ES-I3 (cell line): ENCODE results near the gene FMN1.
"Not testable (repeated sequence)": the region's sequence is repeated elsewhere in the genome, so short reads cannot be mapped to it uniquely, and the experiment has no call there.

Experiments
- H3K36me3 ChIP-seq: 2 replicates; pipeline ENCODE4 v1.6.1; 2013; ENCODE audit warnings: mild to moderate bottlenecking, low read length, control low read depth, moderate library complexity; ENCODE audit not compliant: insufficient read depth
- H3K4me1 ChIP-seq: 2 replicates; pipeline ENCODE4 v1.6.1; 2013; ENCODE audit warnings: mild to moderate bottlenecking, control low read depth, low read length; ENCODE audit not compliant: insufficient read depth
- H3K9ac ChIP-seq: 2 replicates; pipeline ENCODE4 v1.6.1; 2013; ENCODE audit warnings: low read depth, mild to moderate bottlenecking, low read length, moderate library complexity
- H3K9me3 ChIP-seq: 2 replicates; pipeline ENCODE4 v1.6.1; 2013; ENCODE audit warnings: mild to moderate bottlenecking, low read length, moderate library complexity; ENCODE audit not compliant: control insufficient read depth, insufficient read depth

Gene FMN1

DNA sequence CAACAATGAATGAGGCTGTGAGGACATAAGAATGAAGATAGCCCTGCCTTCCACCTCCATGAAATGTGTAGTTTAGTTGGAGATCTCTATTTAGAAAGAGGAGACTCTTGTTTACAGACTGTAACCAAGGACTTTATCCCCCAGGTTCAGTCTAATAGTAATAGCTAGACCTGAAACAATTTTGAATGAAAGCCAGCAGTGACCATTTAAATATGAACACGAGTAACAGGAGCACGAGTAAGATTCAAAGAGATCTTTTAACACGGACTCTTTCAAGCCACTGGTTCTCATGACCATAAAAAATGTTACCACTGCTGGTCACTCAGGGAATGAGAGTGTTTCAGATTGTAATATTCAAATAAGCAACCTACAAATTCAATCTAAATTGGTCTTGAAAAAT is 123.1 kb downstream of the FMN1 start:
- Histone ChIP-seq H3K9me3 (no peaks in the 10 kb centered on the region), H3K9ac (no peak overlapping the region), H3K36me3 (no peaks in the 10 kb centered on the region)

GRCh38 chr15:33069903-33070302 is 124.6 kb downstream of the FMN1 start:
- H3K4me1 ChIP-seq: peaks cover 27% of the 10 kb centered on the region
- not testable (repeated sequence) for H3K36me3 ChIP-seq, H3K9me3 ChIP-seq, H3K9ac ChIP-seq

More for the DNA sequence above, 123.1 kb downstream of the FMN1 start:
- peaks cover 26% of the 10 kb centered on the region for H3K4me1 ChIP-seq

DNA sequence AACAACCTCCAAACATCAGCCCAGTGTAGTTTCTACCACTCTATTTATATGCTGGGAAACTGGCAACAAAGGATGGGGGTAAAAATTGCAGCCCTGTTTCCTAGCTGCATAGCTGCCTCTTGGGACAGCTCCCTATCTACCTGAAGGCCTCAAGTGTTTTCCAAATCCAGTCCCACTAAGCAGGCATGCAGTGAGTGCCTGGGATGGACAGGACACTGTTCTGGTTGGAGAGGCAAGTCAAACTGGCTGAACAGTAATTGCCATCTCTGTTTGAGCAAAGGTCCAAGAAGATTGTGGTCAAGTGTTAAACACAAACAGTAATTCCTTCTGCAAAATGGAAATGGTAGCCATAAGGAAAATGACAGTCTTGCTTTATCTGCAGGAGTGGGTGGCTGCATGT is 125.4 kb downstream of the FMN1 start:
- Histone ChIP-seq H3K9me3 (no peaks in the 10 kb centered on the region), H3K36me3 (no peaks in the 10 kb centered on the region), H3K9ac (no peak overlapping the region), H3K4me1 (peaks cover 27% of the 10 kb centered on the region)

GRCh38 chr15:33068511-33068990 is 126.0 kb downstream of the FMN1 start:
- no peaks in the 10 kb centered on the region for H3K36me3 ChIP-seq
- peaks cover 27% of the 10 kb centered on the region for H3K4me1 ChIP-seq
- H3K9me3 ChIP-seq: no peaks in the 10 kb centered on the region
- H3K9ac ChIP-seq: peak overlapping the region; percentile 42; the same call in 1 of the 2 replicates

DNA sequence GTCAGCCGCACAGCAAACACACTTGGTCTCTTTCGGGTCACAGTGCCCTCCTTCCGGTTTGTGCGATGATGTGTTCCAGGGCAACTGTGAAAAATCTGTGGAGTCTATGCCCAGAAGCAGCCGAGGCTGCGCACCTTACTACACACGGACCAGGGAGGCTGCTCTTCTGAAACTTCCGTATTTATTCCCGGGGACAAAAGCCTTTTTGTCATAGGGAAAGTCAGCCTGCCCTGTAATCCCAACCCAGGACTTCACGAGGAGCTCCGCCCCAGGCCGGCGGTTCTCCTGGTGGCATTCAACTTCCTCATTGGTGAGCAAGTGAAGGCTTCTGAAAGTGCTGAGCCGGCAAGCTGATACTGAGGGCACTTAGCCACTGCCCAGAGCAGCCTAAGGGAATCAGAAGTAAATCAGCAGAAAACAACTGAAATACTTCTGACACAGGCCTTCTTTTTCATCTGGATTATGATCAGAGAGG is 126.5 kb downstream of the FMN1 start:
- no peaks in the 10 kb centered on the region for H3K36me3 ChIP-seq
- peak overlapping the region; percentile 42 for H3K9ac ChIP-seq
- H3K9me3 ChIP-seq: no peaks in the 10 kb centered on the region
- peaks cover 27% of the 10 kb centered on the region for H3K4me1 ChIP-seq

DNA sequence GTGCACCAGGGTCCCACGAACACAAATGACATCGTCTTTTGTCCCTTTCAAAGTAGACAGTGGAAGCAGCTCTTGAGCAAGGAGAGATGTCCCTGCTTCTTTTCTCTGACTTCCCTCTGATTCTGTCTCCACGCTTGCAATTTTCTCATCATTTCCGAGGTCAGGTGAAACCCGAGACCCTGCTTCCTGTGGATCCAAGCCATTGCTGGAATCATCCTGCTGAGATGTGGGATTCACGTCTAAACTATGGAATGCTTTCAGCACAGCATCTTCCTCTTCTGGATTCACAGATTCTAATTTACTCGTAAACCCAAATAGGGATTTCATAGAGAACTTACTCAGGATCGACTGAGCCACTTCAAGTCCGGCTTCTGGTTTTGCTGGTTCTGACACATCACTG is 127.1 kb downstream of the FMN1 start:
- Histone ChIP-seq H3K36me3 (no peaks in the 10 kb centered on the region), H3K9me3 (no peaks in the 10 kb centered on the region), H3K4me1 (peaks cover 27% of the 10 kb centered on the region), H3K9ac (peak overlapping the region; percentile 42; the same call in 1 of the 2 replicates)

DNA sequence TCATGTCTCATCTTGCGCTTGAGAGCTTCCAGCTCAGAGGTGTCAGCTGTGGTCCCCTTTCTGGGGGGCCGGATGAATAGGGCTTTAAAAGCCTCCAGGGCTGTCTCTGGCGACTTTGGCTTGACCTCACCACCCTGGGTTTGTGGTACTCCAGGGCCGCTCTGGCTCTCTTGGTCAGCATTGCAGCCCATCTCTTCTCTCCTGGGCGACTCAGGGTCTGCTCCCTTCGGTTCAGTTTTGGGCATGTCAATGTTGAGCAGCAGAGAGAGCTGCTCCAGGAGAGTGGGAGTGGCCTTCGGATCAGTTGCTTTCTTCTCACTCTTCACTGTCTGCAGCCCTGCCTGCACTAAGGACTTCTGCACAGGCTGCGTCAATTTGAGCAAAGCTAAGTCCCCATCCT is 127.9 kb downstream of the FMN1 start:
- Histone ChIP-seq H3K36me3 (no peaks in the 10 kb centered on the region), H3K9me3 (no peaks in the 10 kb centered on the region), H3K9ac (no peak overlapping the region), H3K4me1 (peaks cover 27% of the 10 kb centered on the region)

DNA sequence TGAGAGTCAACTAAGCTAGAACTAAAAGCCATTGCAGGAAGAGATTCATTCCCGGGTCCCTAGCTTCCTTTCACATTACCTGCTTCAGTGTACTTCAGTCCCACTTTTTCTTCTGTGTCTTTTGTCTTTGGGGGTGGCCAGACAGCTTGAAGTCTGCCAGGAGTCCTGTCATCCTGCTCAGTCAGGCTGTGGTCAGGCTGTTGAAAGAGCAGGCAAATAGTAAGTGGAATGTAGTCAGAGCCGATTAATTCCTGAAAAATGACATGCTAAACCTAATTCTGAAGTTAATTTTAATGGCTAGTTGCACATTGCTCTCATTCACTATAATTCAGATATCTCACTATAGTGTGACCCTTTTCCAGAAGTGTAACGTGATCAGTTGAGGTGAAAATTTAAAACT is 129.6 kb downstream of the FMN1 start:
- peaks cover 27% of the 10 kb centered on the region for H3K4me1 ChIP-seq
- H3K9me3 ChIP-seq: no peaks in the 10 kb centered on the region
- no peak overlapping the region for H3K9ac ChIP-seq

DNA sequence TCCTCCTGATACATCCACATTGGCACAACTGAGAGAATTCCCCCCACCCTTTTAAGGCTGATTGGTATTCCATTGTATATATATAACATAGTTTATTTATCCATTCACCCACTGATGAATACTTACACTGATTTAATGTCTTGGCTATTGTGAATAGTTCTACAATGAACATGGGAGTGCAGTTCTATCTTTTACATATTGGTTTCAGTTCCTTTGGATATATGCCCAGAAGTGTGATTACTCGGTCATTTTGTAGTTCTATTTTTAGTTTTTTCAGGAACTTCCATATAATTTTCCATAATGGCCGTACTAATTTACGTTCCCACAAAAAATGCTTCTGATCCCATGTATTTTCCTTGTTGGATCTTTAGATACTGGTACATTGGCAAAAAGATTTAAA is 135.3 kb downstream of the FMN1 start:
- Histone ChIP-seq H3K9ac (no peak overlapping the region), H3K36me3 (no peaks in the 10 kb centered on the region), H3K4me1 (no peaks in the 10 kb centered on the region), H3K9me3 (no peaks in the 10 kb centered on the region)

More for the DNA sequence above, 129.6 kb downstream of the FMN1 start:
- no peaks in the 10 kb centered on the region for H3K36me3 ChIP-seq

GRCh38 chr15:33057845-33058244 is 136.7 kb downstream of the FMN1 start:
- peaks cover 6% of the 10 kb centered on the region; the same call in 1 of the 2 replicates for H3K9me3 ChIP-seq
- H3K4me1 ChIP-seq: no peaks in the 10 kb centered on the region
- H3K9ac ChIP-seq: no peak overlapping the region
- H3K36me3 ChIP-seq: no peaks in the 10 kb centered on the region

DNA sequence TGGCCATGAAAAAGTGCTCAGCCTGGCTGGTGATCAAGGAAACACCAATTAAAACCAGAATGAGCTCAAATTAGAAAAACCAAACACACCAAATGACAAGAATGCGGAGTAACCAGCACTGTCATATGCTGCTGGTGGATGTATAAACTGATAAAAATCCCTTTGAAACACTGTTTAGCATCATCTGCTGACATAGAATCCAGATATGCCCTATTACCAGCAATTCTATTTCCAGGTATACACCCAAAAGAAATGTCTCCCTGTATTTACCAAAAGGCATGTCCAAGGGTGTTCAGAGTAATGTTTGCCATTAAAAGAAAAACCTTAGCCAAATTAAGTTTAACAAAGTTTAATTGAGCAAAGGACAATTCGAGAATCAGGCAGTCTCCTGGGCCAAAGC is 138.6 kb downstream of the FMN1 start:
- Histone ChIP-seq H3K9ac (no peak overlapping the region), H3K9me3 (peaks cover 10% of the 10 kb centered on the region), H3K4me1 (no peaks in the 10 kb centered on the region), H3K36me3 (no peaks in the 10 kb centered on the region)

DNA sequence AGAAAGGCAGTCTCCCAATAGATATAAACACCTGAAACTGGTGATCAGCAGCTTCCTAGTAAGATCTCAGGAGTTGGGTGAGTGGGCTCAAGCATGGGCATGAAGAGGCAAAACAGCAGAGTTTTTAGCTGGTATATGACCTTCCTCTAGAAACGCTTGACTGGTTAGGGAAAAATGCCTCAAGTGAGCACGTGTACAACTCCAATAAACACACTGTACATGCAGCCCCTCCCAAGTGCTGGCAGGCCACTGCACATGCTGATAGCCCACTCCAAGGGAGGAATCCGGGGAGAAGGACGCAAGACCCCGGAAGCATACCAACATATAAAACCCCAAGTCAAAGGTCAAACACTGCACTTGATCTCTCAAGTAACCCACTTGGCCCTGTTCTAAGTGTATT is 143.0 kb downstream of the FMN1 start:
- H3K9me3 ChIP-seq: peaks cover 19% of the 10 kb centered on the region
- no peaks in the 10 kb centered on the region for H3K4me1 ChIP-seq
- H3K9ac ChIP-seq: no peak overlapping the region
- H3K36me3 ChIP-seq: no peaks in the 10 kb centered on the region

DNA sequence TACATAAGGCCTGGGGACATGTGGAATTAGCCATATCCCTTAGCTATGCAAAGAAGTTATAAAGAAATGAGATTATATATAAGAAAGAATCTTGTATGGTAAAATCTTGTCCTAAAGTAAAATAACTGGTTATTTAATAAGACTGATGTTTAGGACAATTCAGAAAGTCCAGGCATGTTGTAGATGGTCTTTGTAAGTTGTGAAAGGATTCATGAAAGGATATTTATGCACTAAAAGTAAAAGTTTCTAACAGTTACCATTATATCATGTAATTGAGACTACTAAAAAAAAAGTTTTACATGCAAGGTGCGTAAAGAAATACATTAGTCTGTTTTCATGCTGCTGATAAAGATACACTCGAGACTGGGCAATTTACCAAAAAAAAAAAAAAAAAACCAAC is 146.3 kb downstream of the FMN1 start:
- Histone ChIP-seq H3K36me3 (no peaks in the 10 kb centered on the region), H3K9ac (no peak overlapping the region), H3K9me3 (peaks cover 13% of the 10 kb centered on the region), H3K4me1 (no peaks in the 10 kb centered on the region)

GRCh38 chr15:33047077-33047476 is 147.4 kb downstream of the FMN1 start:
- H3K4me1 ChIP-seq: no peaks in the 10 kb centered on the region
- peaks cover 12% of the 10 kb centered on the region for H3K9me3 ChIP-seq
- no peaks in the 10 kb centered on the region for H3K36me3 ChIP-seq
- no peak overlapping the region for H3K9ac ChIP-seq

DNA sequence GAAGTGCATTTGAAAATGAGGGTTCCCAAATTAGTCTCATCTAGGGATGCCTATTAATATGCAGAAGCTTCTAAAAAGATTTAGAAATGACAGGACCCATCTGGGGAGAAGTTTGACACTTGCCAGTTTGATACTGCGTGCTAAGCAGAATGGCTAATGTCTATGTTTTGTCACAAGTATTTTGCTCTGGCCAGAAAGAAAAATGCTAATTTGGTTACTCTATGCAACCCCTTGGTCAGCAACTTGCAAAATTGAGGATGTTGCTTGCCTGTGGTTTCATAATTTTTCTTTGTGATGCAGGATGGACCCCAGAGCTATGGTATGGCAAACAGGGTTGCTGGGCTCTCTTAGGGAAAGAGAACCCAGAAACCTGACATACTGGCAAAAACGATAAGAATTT is 148.2 kb downstream of the FMN1 start:
- Histone ChIP-seq H3K9ac (no peak overlapping the region), H3K9me3 (peaks cover 9% of the 10 kb centered on the region; the same call in 1 of the 2 replicates), H3K36me3 (no peaks in the 10 kb centered on the region), H3K4me1 (no peaks in the 10 kb centered on the region)
